H4 (cell line): ENCODE results near the gene PODNL1. TPM values are rescaled to one million over a fixed set of nuclear protein-coding genes. Genes with fewer than 3 reads are reported as not detected.
"Not testable (repeated sequence)": the region's sequence is repeated elsewhere in the genome, so short reads cannot be mapped to it uniquely, and the experiment has no call there.

Source experiments
- DNase-seq: peaks from one replicate; pipeline ENCODE4 v3.0.0-alpha.2; 2015; ENCODE audit warnings: low spot score
- total RNA-seq: library from RNA; depleted of rRNA; stranded (reverse); fragments of >200 nt; shearing (Covaris generic); gene quantifications from 2 replicates; pipeline ENCODE4 v1.2.3, GENCODE V29; 2014

Gene PODNL1
- total RNA-seq, 1 experiment from 2014 or later, result 4.9 TPM

DNA sequence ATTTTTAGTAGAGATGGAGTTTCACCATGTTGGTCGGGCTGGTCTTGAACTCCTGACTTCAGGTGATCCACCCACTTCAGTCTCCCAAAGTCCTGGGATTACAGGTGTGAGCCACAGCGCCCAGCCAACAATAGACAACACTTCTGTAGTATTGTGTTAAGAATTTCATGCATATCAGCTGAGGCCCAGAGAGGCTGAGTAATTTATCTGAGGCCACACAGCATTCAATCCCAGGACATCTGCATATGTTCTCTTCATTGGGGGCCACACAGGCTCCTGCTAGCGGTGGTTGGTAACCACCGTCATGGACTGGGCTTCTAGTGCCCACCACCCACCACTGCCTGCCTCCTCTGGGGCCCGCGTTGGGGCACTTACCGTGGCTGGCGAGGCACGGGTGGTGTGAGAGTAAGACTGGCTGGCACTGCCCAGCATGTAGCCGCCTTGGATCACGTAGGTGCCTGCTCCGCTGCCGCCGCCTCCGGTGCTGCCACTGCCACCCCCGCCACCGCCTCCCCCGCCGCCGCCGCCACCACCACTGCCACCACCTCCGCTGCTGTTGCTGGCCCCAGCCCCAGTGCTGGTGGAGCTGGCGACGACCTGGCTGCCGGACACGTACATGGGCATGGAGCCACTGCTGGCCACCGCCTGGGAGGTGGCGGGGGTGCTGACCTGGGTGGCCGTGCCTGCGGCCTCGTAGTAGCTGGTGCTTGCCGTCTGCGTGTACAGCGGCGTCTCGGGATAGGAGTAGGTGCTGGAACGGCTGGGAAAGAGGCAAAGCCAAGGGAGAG lies 34.3 kb upstream of the PODNL1 start:
- no peak for DNase-seq

DNA sequence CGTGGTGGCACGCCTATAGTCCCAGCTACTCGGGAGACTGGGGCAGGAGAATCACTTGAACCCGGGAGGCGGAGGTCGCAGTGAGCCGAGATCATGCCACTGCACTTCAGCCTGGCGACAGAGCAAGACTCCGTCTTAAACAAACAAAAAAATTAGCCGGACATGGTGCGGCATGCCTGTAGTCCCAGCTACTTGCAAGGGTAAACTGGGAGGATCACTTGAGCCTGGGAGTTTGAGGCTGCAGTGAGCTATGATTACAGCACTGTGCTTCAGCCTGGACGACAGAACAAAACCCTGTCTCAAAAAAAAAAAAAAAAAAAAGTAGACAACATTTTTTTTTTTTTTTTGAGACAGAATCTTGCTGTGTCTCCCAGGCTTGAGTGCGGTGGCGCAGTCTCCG lies 33.7 kb upstream of the PODNL1 start:
- not testable (repeated sequence) for DNase-seq

DNA sequence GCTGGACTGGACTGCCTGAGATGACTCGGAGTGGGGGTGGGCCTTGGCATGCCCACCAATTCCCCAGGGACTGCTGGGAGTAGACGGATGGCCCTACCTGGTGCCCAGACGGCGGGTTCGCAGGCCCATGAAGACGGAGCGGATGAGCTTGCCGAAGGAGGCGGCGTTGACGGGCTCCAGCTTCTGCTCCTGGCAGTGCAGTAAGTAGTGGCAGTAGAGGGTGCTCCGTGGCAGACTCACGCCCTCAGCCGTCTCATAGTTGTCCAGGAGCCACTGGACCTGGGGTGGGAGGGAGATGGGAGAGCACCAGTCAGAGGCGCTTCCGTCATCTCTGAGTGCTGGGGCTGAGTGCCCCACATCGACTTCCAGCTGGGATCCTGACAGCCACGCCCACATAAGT lies 31.7 kb upstream of the PODNL1 start:
- DNase-seq, result no peak

DNA sequence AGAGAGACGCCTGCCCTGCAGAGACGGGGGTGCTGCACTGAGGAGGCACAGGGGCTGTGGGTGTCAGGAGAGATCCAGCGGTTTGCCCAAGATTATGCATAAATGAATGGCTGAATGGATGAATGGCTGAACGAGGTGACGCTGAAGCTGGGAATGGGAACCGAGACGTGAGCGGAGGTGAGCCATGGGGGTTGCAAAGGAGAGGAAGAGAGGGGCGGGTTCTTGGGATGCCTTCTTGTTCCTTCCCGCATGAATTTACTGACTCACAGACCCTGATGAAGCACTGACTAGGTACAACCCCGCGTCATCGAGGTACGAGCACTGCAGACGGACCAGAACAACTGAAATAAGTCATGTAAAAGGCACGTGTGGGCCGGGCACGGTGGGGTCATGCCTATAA lies 30.8 kb upstream of the PODNL1 start:
- no peak for DNase-seq

DNA sequence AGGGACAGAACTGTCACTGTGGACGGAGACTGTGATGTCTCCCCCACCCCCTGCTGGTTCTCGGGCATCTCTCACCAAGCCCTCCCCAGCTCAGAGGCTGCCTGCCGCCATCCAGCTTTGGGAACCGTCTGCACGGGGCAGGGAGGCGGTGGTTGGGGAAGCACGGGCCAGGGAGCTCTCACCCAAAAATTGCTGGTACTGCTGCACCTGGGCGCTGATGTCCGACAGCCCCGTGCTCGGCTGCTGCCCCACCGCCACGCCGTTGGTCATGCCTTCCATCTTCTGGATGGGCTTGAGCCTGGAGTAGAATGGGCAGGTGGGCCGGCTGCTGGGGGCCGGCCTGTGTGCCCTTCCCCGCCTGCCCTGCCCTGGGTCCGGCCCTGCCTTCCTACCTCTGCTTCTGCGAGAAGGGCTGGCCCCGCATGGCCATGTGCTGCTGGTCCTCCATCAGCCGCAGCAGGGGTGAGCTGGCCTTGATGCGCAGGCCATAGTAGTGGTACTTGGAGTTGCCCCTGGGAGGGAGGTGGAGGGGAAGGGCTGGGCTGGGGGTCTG lies 30.2 kb upstream of the PODNL1 start:
- DNase-seq, result no peak

DNA sequence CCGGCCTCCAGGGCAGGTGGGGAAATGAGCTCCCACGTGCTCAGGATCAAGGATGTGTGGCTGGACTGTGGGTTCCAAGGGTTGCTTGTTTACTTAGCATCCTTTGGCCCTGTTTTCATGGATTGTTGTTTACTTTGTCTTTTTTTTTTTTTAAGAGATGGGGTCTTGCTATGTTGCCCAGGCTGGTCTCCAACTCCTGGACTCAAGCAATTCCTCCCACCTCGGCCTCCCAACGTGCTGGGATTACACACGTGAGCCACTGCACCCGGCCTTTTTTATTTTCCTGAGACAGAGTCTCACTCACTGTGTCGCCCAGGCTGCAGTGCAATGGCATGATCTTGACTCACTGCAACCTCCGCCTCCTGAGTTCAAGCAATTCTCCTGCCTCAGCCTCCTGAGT lies 29.0 kb upstream of the PODNL1 start:
- DNase-seq, result not testable (repeated sequence)

DNA sequence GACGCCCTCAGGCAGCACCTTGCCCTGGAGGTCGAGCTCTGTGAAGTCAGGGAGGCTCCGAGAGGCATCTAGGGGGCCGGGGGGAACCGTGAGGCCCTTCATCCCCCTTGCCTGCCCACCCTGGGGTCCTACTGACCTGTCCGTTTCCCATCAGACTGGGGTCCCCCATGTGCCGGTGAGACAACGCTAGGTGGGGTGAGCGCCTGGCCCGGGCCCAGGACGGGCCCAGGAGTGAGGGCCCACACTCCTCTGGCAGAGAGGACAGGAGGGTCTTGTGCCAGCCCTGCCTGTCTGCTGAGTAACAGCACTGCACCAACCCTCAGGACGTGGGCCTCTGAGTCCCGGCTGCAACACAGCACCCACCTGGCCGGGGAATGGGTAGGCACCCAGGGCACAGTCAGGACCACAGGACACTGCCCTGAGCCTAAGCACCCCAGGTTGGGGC lies 28.5 kb upstream of the PODNL1 start:
- no peak for DNase-seq

DNA sequence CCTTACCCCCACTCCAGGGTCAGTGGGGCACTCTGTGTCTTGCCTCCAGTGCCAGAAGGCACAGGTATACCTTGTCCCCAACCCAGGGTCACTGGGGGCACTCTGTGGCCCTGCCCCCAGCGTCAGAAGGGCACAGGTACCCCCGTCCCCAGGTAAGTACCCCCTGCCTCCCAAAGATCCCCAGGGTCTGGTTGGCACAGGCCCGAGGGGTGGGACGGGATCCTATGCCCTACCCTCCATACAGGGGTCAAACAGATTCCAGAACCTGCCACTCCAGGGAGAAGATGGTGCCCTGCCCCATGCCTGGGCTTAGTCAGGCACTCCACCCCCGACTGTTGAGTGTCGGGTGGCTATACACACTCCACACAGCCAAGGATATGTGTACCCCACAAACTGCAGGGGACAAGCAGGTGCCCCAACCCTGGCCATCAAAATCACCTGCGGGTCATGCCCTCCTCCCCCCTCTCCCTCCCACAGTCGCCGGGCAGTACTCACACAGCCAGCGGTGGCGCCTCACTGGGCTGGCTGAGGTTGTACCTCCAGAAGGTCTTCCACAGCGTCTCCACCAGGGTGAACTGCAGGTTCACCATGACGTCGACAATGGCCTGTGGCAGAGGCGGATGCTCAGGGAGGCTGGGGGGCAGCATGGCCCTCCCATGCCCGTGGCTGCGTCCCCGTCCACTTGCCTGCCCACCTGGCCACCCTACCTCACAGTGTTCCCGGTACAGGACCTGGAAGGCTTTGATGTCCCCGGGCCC lies 27.9 kb upstream of the PODNL1 start:
- no peak for DNase-seq

DNA sequence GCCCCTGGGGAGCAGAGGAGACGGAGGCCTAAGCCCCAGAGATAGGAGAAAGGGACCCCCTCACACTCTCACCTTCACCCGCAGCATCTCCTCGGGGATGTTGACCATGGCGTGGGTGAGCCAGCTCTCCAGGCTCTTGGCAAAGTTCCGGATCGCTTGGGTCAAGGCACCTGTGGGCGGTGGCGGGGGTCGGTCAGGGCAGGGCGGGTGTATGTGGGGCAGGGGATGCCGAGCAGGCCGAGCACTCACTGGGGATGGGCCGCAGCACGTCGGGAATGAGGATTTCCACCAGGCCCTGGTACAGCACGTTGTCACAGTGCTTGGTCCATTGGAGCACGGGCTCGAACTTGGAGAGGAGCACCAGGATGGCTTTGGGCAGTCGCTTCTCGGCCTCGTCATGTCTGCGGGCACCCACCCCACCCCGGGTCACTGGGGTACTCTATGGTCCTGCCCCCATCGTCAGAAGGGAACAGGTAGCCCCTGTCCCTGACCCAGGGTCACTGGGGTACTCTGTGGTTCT lies 27.2 kb upstream of the PODNL1 start:
- no peak for DNase-seq

DNA sequence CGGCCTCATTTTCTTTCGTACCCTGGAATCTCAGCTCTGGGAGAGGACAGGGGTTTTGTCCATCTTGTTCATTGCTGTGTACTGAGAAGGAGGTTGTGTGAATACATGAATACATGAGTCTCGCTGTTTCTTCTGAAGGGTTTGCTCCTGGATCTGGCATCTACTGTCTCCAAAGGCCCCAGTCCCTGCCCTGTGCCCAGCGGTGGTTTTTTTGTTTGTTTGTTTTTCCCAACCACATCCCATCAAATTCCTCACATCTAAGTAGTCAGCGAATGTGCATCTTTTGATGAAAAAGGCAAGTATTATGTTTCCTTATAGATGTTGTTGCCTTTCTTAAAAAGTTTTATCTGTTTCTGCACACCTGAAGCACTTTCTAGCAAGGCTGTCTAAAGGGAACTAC lies 26.6 kb upstream of the PODNL1 start:
- DNase-seq, result peak; percentile 50

DNA sequence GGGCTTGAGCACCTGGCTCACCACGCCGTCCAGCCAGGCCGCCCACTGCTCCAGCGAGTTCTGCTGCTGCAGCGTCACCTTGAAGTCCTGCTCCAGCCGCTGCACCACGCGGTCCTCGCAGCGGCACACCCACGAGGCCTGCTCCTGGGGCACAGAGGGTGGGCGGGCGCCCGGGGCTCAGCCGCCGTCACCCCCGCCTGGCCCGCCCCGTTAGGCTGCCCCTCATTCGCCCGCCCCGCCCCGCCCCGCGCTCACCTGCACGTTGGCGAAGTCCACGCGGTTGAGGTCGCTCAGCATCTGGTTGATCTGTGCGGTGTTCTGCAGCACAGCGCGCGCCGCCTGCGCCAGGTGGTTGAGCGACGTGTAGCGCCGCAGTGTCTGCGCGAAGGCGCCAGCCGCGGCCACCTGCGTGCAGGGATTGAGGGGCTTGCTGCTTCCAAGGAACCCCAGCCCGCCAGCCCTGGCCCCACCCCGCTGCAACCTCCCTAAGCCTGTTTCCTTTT lies 25.4 kb upstream of the PODNL1 start:
- no peak for DNase-seq

DNA sequence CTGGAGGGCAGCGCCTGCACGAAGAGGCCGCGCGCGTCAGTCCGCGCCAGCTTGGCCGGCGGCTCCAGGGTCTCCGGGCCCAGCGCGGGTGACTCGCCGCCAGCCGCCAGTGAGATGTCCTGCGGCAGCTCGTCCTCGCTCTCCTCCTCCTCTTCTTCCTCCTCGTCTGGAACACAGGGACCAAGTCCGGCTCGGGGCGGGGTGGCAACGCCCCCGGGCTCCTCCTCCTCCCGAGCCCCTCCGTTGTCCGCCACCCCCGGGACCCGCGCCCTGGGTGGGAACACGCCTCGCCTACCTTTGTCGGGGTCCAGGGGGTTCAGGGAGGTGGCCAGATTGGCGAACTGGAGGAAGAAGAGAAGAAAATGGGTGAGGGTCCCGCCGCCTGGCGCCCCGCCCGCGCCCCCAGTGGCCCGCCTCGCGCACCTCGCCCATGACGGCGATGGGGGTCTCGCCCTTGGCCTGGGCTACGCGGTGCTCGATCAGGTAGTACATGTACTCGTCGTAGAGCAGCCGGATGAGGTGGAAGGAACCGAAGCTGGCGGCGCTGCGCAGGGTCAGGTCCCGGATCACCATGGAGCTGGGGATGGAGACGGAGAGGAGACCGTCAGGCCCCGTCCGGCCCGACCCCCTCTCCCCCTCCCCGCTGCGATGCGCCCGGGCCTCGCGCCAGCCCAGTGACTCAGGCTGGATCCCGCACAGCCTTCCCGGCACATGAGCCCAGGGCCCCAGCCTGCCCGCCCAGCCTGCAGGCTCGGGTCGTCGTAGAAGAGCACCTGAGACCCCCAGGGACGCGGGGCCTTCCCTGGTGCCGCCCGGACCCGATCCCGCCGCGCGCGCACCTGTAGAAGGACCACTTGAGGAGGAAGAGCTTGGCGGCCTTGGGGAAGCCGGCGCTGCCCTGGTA lies 24.7 kb upstream of the PODNL1 start:
- no peak for DNase-seq

DNA sequence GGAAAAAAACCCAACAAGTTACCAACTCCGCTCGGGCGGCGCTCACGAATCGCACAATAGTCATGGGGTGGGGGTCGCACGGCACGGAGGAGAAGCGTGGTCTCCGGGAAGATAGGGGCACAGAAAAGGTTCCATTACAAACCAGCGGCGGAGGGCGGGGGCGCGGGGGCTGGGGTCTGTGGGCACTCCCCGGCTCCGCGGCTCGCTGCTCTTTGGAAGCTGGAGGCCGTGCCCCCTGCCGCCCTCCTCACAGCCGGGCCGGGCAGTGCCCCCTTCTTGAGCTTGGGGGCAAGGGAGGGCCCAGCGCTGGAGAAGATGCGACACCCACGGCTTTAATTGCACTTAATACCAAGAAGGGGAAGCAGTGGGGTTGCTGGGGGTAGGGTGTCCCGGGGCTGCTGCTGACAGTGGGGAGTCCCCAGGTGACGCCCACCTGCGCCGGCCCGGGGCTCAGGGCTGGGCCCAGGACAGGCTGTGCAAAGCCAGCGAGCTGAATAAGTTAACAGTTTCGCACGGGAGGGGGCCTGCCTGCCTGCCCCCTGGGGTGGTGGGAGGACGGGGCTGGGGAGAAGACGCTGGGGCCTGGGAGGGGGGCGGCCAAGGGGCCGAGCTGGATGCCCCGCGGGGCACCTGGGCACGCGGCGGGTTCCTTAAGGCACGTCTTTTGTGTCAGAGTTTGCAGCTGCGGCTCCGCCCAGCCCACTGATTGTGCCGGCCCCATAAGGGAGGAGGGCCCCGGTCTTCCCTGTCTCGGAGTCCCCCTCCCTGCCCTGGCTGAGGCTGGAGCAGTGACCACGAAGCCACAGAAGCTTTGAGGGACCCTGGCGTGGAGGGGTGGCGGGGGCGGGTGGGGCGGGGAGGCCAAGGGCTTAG lies 23.8 kb upstream of the PODNL1 start:
- no peak for DNase-seq

DNA sequence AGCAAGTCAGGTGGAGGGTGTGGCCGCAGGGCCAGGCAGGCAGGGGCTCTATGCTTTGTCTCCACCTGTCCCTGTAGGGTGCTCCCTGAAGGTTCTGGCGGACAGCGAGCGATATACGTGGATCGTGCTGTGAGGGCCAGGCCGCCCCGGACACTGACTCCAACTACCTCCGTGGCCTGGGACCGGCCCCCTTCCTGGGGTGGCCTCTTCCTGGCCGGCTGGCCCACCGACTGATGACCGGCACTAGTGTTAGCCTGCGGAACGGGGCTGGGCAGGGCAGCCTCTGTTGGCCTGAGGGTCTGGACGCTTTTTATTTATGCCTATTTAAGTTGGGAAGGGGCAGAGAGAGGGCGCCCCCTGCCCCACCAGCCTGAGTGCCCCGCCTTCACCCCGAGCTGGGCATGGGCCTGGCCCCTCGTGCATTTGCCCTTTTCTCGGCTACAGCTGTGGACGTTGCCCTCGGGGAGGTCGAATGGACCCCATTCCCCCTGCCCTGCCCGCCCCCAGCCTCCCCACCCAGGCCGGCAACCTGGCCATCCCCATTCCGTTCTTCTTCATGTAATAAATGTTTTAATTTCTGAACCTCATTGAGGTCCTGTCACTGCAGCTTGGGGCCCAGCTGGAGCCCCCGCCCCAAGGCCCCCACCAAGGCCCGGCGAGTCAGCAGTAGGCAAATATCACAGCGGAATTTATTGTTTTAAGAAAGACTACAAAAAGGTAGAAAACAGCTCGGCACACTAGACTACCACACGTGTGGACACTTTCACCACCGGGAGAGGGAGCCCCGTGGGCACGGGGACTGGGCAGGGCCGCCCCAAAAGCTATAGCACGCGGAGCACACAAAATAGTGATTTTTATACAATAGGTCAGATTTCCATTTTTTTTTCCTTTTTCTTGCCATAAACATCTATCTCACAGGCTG lies 22.9 kb upstream of the PODNL1 start:
- no peak for DNase-seq

DNA sequence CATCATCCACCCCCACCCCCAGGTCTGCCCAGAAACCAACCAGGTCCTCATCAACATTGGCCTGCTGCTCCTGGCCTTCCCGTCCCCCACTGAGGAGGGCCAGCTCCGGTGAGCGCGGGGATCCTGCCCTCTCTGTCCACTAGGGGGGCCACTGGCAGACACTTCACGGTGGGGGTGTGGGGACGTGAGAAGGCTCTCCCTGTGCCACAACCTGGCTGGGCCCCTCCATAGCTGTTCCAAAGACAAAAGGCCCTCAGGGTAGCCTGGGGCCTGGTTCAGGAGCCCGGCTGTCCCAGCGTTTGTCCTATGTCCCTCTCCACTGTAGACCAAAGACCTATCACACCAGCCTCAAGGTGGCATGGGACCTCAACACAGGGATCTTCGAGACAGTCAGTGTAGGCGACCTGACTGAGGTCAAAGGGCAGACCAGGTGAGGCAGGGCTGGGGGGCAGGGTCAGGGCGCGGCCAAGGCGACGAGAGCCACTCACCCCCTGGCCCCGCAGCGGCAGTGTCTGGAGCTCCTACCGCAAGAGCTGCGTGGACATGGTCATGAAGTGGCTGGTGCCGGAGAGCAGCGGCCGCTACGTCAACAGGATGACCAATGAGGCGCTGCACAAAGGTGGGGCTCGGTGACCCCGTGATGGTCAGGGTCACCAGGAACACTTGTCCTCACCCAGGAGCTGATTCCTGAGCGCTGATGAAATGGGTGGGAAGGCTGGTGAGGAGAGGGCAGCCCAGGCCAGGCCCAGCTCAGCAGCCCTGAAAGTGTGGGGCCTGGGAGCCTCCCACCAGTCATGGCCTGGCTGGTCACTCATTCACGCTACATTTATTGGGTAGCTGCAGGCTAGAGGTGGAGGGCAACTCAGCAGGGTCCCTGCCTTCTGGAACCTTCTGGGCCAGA lies 22.0 kb upstream of the PODNL1 start:
- no peak for DNase-seq

DNA sequence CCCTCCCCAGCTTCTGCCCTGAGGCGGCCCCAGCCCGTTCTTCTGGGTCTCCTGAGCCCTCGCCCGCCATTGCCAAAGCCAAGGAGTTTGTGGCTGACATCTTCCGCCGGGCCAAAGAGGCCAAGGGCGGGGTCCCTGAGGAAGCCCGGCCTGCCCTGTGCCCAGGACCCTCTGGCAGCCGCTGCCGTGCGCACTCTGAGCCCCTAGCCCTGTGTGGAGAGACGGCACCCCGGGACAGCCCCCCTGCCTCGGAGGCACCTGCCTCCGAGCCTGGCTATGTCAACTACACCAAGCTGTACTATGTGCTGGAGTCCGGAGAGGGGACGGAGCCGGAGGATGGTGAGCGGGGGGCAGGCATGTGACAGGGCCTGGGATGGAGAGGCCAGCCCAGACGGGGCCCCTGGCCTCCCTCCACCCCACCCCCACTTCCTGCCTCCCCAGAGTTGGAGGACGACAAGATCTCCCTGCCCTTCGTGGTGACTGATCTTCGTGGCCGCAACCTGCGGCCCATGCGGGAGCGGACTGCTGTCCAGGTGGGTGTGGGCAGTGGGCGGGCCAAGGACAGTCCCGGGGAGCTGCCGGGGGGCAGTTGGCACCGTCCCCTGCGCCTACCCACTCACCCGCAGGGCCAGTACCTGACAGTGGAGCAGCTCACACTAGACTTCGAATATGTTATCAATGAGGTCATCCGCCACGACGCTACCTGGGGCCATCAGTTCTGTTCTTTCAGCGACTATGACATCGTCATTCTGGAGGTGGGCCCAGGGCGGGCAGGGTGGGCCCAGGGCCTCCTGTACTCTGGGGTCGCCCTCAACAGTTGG lies 21.1 kb upstream of the PODNL1 start:
- no peak for DNase-seq

DNA sequence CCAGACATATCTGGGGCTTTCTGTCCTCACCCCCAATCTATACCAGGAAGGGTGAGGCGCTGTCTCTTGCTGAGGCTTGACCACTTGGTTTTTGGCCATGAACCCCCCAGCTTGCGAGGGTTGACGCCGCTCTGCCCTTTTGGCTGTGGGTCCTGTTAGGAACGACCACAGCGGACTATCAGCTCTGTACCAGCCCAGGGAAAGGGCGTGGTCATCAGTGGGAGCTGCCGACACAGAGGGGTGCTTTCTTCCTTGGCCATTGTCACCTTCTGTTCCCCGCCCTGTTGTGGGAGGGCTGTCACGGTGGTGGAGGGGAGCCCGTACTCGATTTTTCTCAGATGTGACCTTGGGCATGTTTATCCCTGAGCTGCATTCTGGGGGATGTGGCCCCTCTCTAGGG lies 19.8 kb upstream of the PODNL1 start:
- no peak for DNase-seq
